K562 (cell line): ENCODE results near the gene CELA1. TPM values are rescaled to one million over a fixed set of nuclear protein-coding genes. Genes with fewer than 3 reads are reported as not detected.
A peak's percentile ranks its signal among the peaks of the same experiment; 100 is the strongest.

Experiments
- BACH1 ChIP-seq: fragments of 200-800 bp; sonication (Bioruptor generic); IDR thresholded peaks from 2 replicates; pipeline ENCODE4 v1.6.1; 2016; ENCODE audit warnings: missing genetic modification characterization, missing compliant biosample characterization
- CHD7 ChIP-seq: fragments of 200-600 bp; sonication (generic); IDR thresholded peaks from one replicate; pipeline ENCODE4 v1.6.1; 2012; ENCODE audit warnings: mild to moderate bottlenecking, low read depth, low read length, inconsistent platforms
- MCM2 ChIP-seq: fragments of 450-650 bp; IDR thresholded peaks from 2 replicates; pipeline ENCODE4 v1.6.1; 2017; ENCODE audit warnings: low read depth, mild to moderate bottlenecking
- PRMT5 ChIP-seq: sonication (generic); formaldehyde crosslinking; IDR thresholded peaks from 2 replicates; pipeline ENCODE4 v1.5.0; 2020; ENCODE audit warnings: missing genetic modification reagents
- SPI1 ChIP-seq: IDR thresholded peaks from 2 replicates; pipeline ENCODE4 v1.6.1; 2011; ENCODE audit warnings: low read depth, low read length, control low read depth, borderline replicate concordance
- ZNF253 ChIP-seq: fragments of 250-450 bp; sonication (Bioruptor Pico); conservative IDR thresholded peaks from 2 replicates; pipeline ENCODE4 v1.6.1; 2021; ENCODE audit warnings: mild to moderate bottlenecking
- ZNF592 ChIP-seq: fragments of 450-650 bp; IDR thresholded peaks from 2 replicates; pipeline ENCODE4 v1.6.1; 2017; ENCODE audit warnings: antibody characterized with exemption, mild to moderate bottlenecking
- ZNF644 ChIP-seq: fragments of 200-800 bp; sonication (Bioruptor generic); IDR thresholded peaks from 2 replicates; pipeline ENCODE4 v1.6.1; 2016; ENCODE audit warnings: low read depth, missing genetic modification characterization, missing compliant biosample characterization
- polyA plus RNA-seq, 8 experiments: library from polyadenylated mRNA; depleted of rRNA in 4 of 8; stranded (reverse) in 5 of 8; unstranded in 3 of 8; fragments of >200 nt; fragmentation: Nextera tagmentation in 2 of 8; fragmentation: Illumina TruSeq in 1 of 8; extraction: Ambion mirVana in 2 of 8; extraction: Trizol in 1 of 8; gene quantifications; 2 replicates each; pipeline versions ENCODE4 v1.2.1 to v1.2.3, GENCODE V29; 2011 to 2014; ENCODE audit warnings: inconsistent platforms in 1 of 8, missing spikeins in 1 of 8
- total RNA-seq, 7 experiments: library from RNA; depleted of rRNA in 6 of 7; stranded (reverse); fragments of >200 nt in 6 of 7; fragmentation: Illumina TruSeq in 2 of 7; extraction: Trizol in 2 of 7; gene quantifications; 2 replicates each; pipeline versions ENCODE4 v1.2.1 to v1.2.3, GENCODE V29; 2011 to 2021; ENCODE audit warnings: low replicate concordance in 1 of 7

CELA1 gene
- total and polyA plus RNA-seq, 9 of the 15 experiments (the other 6 are each of a cell fraction or from before 2014, with no cell fraction given) = 0.06 to 0.27 (median 0.22) TPM; not detected in 6

GRCh38 chr12:51328587-51328986 is 17.9 kb downstream of the CELA1 start (continued):
- TF ChIP-seq ZNF592 = peak; percentile 19; the same call in 1 of the 2 replicates
- no peak for TF ChIP-seq ZNF644 (tag)
- no peak for TF ChIP-seq CHD7
- no peak for TF ChIP-seq ZNF253 (CRISPR knock-in tag)
- TF ChIP-seq MCM2 = no peak
- no peak for TF ChIP-seq BACH1 (tag)
- TF ChIP-seq SPI1 = peak; percentile 4; the same call in 1 of the 2 replicates
- TF ChIP-seq PRMT5 = no peak
